ENCODE data around the gene LMAN1L.
"Not testable (repeated sequence)": the region's sequence is repeated elsewhere in the genome, so short reads cannot be mapped to it uniquely, and the experiment has no call there.

The LMAN1L gene

GRCh38 chr15:74782259-74783071 is 30.2 kb upstream of the LMAN1L start:
- peak; percentile 62 for DNase-seq

- DNase-seq, result peak; percentile 73
These were observed 29.4 kb upstream of the LMAN1L start for GRCh38 chr15:74783072-74783807.

DNA sequence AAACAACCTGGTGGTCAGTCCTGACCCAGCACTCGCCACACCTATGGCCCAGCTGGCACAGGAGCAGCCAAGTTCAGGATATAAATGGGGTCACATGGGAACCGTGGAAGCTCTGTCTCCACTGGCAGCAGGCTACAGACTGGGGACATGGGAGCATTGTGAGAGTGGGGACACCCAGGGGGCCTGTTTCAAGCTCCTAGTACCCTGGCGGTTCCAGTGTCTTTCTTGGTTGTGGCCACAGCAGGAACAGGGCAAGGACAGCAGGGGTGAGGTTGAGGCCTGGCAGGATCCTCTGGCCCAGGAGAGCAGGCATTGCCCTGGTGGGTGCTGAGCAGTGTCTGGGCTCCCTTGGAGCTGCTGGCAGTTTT is 28.8 kb upstream of the LMAN1L start:
- DNase-seq, result no peak

- peak; percentile 59 for DNase-seq
These were observed 28.0 kb upstream of the LMAN1L start for GRCh38 chr15:74784426-74785193.

GRCh38 chr15:74785194-74786032 is 27.2 kb upstream of the LMAN1L start:
- peak; percentile 82 for DNase-seq

DNA sequence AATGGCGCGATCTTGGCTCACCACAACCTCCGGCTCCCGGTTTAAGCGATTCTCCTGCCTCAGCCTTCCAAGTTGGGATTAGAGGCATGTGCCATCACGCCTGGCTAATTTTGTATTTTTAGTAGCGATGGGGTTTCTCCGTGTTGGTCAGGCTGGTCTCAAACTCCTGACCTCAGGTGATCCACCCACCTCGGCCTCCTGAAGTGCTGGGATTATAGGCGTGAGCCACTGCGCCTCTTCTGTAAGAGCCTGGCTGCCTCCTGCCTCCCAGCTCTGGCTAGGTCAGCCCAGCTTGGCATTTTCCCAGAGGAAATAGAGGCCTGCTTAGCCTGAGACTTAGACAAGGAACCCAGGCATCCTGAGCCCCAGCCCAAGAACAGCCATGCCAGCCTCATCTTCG is 26.6 kb upstream of the LMAN1L start:
- DNase-seq, result not testable (repeated sequence)

DNA sequence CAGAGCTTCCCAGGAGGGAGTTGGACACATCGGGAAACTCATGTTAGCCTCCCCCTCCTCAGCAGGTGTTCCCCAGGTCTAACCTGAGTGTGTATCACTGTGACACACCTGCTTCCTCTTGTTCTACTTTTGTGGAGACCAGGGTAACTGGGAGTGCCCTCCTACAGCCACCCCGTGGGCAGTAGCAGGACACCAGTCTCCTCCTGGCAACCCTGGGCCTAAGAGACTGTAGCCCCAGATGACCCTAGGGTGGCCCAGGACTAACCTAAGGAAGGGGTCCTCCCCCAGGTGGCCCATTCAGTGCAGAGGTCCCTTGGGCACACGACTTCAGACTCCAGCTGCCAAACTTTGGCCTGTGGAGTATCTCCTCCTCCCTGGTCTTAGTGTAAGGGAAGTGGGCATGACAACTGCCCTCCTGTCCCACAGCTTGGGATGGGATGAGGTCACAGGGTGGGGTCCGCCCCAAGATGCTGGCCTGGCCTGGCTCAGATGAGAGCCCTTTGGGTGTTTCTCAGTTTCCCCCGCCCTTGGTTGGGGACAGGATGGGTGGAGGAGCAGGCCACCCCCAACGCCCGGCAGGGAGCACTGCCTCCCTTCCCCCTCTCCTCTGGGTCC is 26.0 kb upstream of the LMAN1L start:
- DNase-seq, result peak; percentile 59

DNA sequence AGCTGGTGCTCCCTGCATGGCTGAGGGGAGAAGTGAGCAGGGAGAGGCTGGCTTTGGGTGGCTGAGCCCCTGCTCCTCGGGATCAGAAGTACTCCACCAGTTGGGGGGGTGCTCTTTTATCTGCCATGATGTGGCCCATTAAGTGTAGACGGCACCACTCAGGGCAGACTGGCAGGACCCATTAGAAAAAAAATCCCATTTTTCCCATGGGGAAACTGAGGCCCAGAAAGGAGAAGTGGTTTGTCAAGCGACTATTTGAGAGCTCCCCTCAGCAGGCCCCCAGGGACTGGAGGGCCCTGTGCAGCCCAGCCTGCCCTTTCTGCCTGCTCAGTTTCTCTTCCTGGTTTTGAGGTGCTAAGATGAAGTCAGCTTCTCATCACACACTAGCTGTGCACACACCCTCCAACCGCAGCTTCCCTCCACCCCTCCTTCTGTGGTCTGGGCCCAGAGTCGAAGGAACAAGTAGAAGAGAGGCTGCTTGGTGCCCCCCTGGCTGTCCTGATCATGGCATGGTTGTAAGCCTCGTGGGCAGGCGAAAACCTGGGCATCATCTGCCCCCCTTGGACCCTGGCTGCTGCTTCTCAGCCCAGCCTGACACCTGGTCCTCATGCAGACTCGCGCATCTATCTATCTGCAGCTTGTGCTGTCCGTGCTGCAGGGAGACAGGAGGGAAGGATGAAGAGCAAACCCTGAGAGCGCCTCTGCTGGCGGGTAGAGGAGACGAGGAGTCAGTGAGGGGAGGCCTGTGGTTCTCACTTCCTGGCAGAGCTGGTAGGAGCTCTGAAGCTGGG is 25.2 kb upstream of the LMAN1L start:
- DNase-seq, result peak; percentile 95

GRCh38 chr15:74788042-74788682 is 24.5 kb upstream of the LMAN1L start:
- DNase-seq, result no peak

DNA sequence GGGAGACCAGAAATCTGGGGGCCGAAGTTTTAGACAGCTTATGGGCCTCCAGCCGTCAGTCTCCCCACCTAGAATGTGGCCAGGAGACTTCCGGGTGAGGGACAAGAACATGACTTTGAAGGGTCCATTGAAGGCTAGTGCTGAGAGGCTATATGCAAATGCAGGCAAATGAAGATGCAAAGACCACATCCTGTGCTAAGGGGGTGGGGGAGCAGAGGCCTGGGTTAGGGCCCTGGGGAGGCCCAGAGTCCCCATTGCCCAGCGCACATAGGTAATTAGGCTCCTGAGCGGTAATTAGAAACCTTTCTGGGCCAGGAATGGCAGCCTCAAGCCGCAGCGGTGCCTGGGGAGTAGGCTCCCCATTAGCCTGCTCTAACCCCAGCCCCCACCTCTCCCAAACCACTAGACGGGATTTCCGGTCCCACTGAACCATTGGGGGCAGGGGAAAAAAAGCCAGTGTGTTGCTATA is 23.9 kb upstream of the LMAN1L start:
- DNase-seq, result peak; percentile 76

GRCh38 chr15:74789171-74789631 is 23.4 kb upstream of the LMAN1L start:
- DNase-seq, result peak; percentile 59

DNA sequence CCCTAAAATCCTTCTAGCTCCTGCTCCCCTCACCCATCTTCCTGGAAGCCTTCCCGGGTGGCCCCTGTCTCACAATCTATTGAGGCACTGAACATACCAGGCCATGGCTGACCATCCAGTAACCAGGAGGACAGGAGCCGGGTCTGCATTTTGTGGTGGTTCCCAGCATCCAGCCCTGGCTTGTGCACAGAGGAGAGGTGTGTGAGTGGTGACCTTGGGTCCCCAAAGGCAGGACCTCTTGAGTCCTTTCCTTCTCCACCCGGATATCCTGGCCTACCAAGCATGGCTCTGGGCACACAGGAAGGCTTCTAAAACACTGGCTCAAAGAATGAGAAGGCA is 22.9 kb upstream of the LMAN1L start:
- DNase-seq, result no peak

GRCh38 chr15:74790080-74790916 is 22.3 kb upstream of the LMAN1L start:
- DNase-seq, result peak; percentile 71

GRCh38 chr15:74791007-74791406 is 21.6 kb upstream of the LMAN1L start:
- DNase-seq, result no peak

DNA sequence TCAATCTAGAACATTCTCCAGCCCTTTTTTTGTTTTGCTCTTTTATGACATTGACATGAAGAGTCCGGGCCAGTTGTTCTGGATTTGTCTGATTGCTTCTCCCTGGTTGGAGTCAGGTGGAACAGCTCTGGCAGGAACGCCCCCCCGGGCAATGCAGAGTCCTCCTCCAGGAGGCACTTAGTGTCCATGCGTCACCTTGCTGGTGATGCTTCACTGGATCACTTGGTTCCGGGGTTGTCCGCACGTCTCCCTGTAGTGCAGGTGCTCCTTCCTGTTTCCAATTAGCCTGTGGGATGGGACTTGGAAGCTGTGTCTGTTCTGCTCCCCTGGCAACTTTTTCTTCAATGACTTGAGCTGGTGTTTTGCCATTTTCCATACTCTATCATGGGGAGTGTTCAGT is 21.0 kb upstream of the LMAN1L start:
- no peak for DNase-seq

DNA sequence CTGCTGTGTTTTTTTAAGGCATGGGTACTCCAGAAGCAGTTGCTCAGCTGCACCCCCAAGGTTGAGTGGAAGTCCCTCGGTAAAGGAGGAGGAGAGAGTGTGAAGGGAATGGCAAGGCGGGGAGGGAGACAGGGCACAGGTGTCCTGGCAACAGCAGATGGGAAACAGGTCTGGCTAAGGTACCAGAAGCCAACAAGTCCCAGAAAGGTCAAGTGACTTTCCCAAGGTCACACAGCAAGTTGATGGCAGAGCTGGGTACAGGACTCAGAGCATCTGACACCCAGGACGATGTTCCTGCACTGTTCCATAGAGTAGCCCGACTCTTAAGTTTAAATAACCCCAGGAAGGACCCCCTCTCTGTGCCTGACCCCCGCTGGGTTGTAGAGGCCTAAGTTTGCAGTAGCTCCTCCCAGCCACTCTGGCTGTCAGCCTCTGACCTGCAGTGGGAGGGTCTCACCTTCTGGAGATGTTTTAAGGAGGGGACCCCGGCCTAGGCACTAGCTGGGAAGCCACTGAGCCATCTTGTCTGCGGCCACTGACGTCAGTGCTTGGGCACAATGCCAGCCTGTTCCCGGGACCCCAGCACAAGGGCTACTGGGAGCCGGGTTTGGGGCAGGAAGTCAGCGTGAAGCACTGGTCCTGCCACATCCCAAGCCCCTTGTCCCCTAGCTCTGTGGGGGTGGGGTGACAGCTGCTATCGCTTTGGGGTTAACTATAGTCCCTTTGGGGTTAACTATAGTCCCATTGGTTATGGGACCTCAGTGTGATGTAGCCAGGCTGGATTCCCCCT is 20.2 kb upstream of the LMAN1L start:
- DNase-seq, result no peak

DNA sequence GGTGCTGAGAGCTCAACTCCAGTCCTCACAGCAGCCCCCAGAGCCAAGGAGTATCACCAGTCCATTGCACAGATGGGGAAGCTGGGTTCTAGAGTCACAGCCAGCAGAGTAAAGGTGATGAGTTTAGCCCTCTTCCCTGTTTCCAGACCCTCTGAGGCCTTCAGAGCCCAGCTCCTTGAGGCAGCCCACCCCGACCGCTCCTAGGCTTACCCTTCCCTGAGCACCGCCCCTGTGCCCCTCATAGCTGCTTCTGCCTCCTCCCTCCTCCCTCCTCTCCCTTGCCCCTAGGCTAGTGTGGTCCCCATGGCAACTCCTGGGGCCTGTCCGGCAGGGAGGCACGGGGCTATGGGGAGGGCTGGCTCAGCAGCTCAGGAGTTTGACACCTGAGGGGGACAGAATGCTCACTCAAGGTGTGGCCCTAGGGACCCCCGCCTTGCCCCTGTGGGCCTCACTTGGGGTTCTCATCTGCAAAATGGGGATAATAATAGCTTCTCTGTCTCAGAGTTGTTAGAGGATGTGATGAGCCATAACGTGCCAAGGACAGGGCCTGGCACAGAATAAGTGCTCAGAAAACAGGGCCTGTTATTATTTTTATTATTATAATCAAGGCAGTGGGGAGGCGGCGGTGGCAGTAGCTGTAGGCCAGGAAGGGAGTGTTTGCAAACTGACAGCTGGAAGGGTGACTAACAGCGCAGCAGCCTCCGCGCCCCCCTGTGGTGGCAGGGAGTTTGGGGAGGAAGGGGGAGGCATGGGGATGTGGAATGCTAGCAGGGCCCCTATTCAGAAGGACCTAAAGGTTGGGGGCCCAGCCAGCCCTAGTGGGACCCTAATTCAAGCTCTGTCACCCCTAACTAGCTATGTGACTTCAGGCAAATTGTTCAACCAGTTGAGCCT is 19.3 kb upstream of the LMAN1L start:
- peak; percentile 72 for DNase-seq

Measured in activated CD4-positive, alpha-beta T cell treated with anti-CD3 and anti-CD28 coated beads, Interleukin-2, Interleukin-6, amounts not matched to agents 100 ng/mL and 50 ng/mL, durations not matched to agents 16 hours and 8 hours (primary cell).